Peyer's patch (tissue), 4 donors: Measurements from ENCODE around the gene POU2AF1.

ENCODE experiments used
- CTCF ChIP-seq, 6 experiments: fragments of 450-650 bp in 4 of 6; fragments of 200-600 bp in 2 of 6; sonication (generic) in 1 of 6; IDR thresholded peaks; one replicate each; pipeline ENCODE4 v1.5.1; 2017 to 2019; ENCODE audit warnings: antibody characterized with exemption in 6 of 6, mild to moderate bottlenecking in 3 of 6, moderate library complexity in 1 of 6
- POLR2A ChIP-seq, 2 donors: fragments of 450-650 bp; IDR thresholded peaks; one replicate each; pipeline ENCODE4 v1.5.1; 2017; ENCODE audit warnings: antibody characterized with exemption in 2 of 2, mild to moderate bottlenecking in 2 of 2, moderate library complexity in 2 of 2

- TF ChIP-seq CTCF (IDR thresholded peaks at IDR 0.05) (no peak), POLR2A (IDR thresholded peaks at IDR 0.05) (no peak)
These were observed 47.5 kb upstream of the POU2AF1 start for GRCh38 chr11:111426617-111427016.
